ENCODE results near the gene CEP95. TPM values are rescaled to one million over a fixed set of nuclear protein-coding genes. Genes with fewer than 3 reads are reported as not detected.

Gene CEP95
- total and polyA plus RNA-seq, 2 of the 13 experiments (the other 11 are each of a cell fraction or from before 2014, with no cell fraction given): 65.9 to 68.8 TPM

DNA sequence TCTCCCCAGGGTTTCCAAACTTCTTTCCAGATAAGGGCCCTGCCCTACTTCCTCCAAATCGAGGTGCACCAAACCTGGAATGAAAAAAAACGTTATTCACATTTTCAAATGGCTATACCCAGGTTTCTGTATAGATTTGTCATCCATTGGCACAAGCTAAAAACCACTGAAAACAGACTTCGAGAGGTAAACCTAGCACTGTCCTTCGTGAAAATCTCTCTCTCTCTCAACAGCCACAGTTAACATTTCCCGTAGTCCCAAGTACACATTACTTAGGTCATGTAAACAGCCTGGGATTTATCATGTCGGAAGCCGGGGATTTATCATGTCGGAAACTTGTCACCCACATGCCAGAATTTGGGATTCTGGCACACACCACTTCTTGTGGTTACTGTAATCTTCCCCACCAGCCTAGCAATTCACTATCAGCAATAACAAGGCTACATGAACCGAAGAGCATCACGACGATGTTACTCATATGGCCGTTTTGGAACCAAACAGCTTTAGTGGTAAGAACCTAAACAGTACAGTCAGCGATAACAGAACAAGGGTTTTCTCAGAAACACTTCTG, 1.9 kb upstream of the CEP95 start:
- ChIA-PET POLR2A (interaction anchor here (0.6 to 4.1 kb wide), 28 partner anchors 9 to 731 kb away, joined by 3 to 202 read pairs (median 4); partner anchors contain the start of genes CCDC47, DDX42, LRRC37A3 and PECAM1), CTCF (ENCODE audit: low intra/inter-chr PET ratio, low total read pairs) (no interaction called here)
- Histone ChIP-seq H3K9me3 (ENCODE audit: low read length) (no peaks in the 10 kb centered on the region), H3K9ac (ENCODE audit: insufficient read depth, low read depth, low read length) (peak overlapping the region; percentile 100), H3K4me3 (replicated peaks in 1 of 3; ENCODE audit: insufficient read depth in 1 of 3, low read depth in 2 of 3, low read length in 3 of 3) (peak overlapping the region; percentile 94 to 100 (median 99)), H3K36me3 (replicated peaks in 1 of 2; ENCODE audit: control insufficient read depth in 1 of 2, insufficient read depth in 2 of 2, low read length in 2 of 2) (peaks cover 28 to 60% of the 10 kb centered on the region in 2 experiments), H3K27ac (ENCODE audit: extremely low read length, insufficient read depth, low read length) (peak overlapping the region; percentile 99), H3K79me2 (ENCODE audit: insufficient read depth, low read length) (peaks cover 62% of the 10 kb centered on the region), H3K4me2 (ENCODE audit: low read depth, low read length) (peak overlapping the region; percentile 79), H3K27me3 (ENCODE audit: control insufficient read depth in 1 of 2, insufficient read depth in 2 of 2, low read length in 2 of 2) (peaks cover 0 to 3% of the 10 kb centered on the region in 2 experiments; a peak in 1 of 5 replicates), H2AFZ (ENCODE audit: low read length) (no peak overlapping the region), H3K4me1 (ENCODE audit: insufficient read depth, low read length) (peaks cover 62% of the 10 kb centered on the region), H4K20me1 (ENCODE audit: insufficient read depth, low read length) (peaks cover 64% of the 10 kb centered on the region)
- no TSS peak for BruUV-seq (replicated peaks)
- 2% methylated on average over 13 of the region's 13 CpGs for WGBS (ENCODE audit: low lambda C conversion rate)
- intact Hi-C loops (cut with micrococcal nuclease; ENCODE audit: unreplicated experiment): loop anchor here (1.0 to 5.0 kb wide), 2 partner anchors 8 to 157 kb away; partner anchors contain the start of genes POLG2 and SMURF2
- DNase-seq (ENCODE audit: low spot score) (peak; percentile 42), ATAC-seq (no peak), FAIRE-seq (no peak)
- in situ Hi-C loops (cut with HindIII; ENCODE audit: extremely low pct_ligation_motif_present, low pct_unique_long_range_greater_than_20kb): loop anchor here (10.0 kb wide), 1 partner anchor 660 kb away; the partner anchor contains the start of gene SMARCD2
- TF ChIP-seq HIVEP1 (CRISPR knock-in tag; IDR thresholded peaks at IDR 0.05): no peak
- 0 out of 2 replicates have a peak, but pooled peaks have one; percentile 8 for TF ChIP-seq ZNF652 (CRISPR knock-in tag; IDR thresholded peaks at IDR 0.05; ENCODE audit: borderline replicate concordance, low read depth)
- peak; percentile 83 for TF ChIP-seq ZNF501 (CRISPR knock-in tag; IDR thresholded peaks at IDR 0.05)
- TF ChIP-seq, protein P1, sequence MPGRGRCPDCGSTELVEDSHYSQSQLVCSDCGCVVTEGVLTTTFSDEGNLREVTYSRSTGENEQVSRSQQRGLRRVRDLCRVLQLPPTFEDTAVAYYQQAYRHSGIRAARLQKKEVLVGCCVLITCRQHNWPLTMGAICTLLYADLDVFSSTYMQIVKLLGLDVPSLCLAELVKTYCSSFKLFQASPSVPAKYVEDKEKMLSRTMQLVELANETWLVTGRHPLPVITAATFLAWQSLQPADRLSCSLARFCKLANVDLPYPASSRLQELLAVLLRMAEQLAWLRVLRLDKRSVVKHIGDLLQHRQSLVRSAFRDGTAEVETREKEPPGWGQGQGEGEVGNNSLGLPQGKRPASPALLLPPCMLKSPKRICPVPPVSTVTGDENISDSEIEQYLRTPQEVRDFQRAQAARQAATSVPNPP (CRISPR knock-in tag; IDR thresholded peaks at IDR 0.05): 0 out of 2 replicates have a peak, but pooled peaks have one; percentile 23
- peak; percentile 99 for TF ChIP-seq ZNF792 (CRISPR knock-in tag; IDR thresholded peaks at IDR 0.05)
- no peak for TF ChIP-seq FOSL1 (CRISPR knock-in tag; IDR thresholded peaks at IDR 0.05; ENCODE audit: borderline replicate concordance)
- TF ChIP-seq TOPORS (CRISPR knock-in tag; IDR thresholded peaks at IDR 0.05): peak; percentile 79; the same call in 1 of the 2 replicates
- no peak for TF ChIP-seq IKZF4 (CRISPR knock-in tag; IDR thresholded peaks at IDR 0.05; ENCODE audit: borderline replicate concordance, low read depth, not compliant biosample characterization)
- TF ChIP-seq SNAI1 (CRISPR knock-in tag; IDR thresholded peaks at IDR 0.05; ENCODE audit: borderline replicate concordance): no peak
- TF ChIP-seq, protein P2, sequence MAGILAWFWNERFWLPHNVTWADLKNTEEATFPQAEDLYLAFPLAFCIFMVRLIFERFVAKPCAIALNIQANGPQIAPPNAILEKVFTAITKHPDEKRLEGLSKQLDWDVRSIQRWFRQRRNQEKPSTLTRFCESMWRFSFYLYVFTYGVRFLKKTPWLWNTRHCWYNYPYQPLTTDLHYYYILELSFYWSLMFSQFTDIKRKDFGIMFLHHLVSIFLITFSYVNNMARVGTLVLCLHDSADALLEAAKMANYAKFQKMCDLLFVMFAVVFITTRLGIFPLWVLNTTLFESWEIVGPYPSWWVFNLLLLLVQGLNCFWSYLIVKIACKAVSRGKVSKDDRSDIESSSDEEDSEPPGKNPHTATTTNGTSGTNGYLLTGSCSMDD (CRISPR knock-in tag; IDR thresholded peaks at IDR 0.05): no peak
- TF ChIP-seq MAFK (conservative IDR thresholded peaks at IDR 0.05 in 1 of 2, IDR thresholded peaks at IDR 0.05 in 1 of 2; ENCODE audit: low read length in 2 of 2): peak; percentile 56 to 69; a peak in 3 of 4 replicates
- TF ChIP-seq, protein P3, sequence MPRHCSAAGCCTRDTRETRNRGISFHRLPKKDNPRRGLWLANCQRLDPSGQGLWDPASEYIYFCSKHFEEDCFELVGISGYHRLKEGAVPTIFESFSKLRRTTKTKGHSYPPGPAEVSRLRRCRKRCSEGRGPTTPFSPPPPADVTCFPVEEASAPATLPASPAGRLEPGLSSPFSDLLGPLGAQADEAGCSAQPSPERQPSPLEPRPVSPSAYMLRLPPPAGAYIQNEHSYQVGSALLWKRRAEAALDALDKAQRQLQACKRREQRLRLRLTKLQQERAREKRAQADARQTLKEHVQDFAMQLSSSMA (CRISPR knock-in tag; IDR thresholded peaks at IDR 0.05): 0 out of 2 replicates have a peak, but pooled peaks have one; percentile 3
- TF ChIP-seq, protein P4, sequence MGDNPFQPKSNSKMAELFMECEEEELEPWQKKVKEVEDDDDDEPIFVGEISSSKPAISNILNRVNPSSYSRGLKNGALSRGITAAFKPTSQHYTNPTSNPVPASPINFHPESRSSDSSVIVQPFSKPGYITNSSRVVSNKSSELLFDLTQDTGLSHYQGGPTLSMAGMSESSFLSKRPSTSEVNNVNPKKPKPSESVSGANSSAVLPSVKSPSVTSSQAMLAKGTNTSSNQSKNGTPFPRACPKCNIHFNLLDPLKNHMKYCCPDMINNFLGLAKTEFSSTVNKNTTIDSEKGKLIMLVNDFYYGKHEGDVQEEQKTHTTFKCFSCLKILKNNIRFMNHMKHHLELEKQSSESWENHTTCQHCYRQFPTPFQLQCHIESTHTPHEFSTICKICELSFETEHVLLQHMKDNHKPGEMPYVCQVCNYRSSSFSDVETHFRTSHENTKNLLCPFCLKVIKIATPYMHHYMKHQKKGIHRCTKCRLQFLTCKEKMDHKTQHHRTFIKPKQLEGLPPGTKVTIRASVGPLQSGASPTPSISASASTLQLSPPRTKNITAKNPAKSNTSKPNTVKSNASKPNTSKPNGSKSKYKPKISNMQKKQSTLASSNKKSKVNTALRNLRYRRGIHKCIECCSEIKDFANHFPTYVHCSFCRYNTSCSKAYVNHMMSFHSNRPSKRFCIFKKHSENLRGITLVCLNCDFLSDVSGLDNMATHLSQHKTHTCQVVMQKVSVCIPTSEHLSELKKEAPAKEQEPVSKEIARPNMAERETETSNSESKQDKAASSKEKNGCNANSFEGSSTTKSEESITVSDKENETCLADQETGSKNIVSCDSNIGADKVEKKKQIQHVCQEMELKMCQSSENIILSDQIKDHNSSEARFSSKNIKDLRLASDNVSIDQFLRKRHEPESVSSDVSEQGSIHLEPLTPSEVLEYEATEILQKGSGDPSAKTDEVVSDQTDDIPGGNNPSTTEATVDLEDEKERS (CRISPR knock-in tag; IDR thresholded peaks at IDR 0.05): no peak
- TF ChIP-seq, protein P5, sequence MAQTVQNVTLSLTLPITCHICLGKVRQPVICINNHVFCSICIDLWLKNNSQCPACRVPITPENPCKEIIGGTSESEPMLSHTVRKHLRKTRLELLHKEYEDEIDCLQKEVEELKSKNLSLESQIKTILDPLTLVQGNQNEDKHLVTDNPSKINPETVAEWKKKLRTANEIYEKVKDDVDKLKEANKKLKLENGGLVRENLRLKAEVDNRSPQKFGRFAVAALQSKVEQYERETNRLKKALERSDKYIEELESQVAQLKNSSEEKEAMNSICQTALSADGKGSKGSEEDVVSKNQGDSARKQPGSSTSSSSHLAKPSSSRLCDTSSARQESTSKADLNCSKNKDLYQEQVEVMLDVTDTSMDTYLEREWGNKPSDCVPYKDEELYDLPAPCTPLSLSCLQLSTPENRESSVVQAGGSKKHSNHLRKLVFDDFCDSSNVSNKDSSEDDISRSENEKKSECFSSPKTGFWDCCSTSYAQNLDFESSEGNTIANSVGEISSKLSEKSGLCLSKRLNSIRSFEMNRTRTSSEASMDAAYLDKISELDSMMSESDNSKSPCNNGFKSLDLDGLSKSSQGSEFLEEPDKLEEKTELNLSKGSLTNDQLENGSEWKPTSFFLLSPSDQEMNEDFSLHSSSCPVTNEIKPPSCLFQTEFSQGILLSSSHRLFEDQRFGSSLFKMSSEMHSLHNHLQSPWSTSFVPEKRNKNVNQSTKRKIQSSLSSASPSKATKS (CRISPR knock-in tag; IDR thresholded peaks at IDR 0.05): peak; percentile 80; the same call in 1 of the 2 replicates
- no peak for TF ChIP-seq ZSCAN9 (CRISPR knock-in tag; IDR thresholded peaks at IDR 0.05; ENCODE audit: borderline replicate concordance)

Data from HepG2 (cell line).